ENCODE results near the gene STARD13.
A peak's percentile ranks its signal among the peaks of the same experiment; 100 is the strongest.

The STARD13 gene

GRCh38 chr13:33146843-33147611 is 138.5 kb downstream of the STARD13 start:
- H3K4me2 ChIP-seq (ENCODE audit: low read depth, low read length) = peak overlapping the region; percentile 3; the same call in 1 of the 2 replicates
- no peaks in the 10 kb centered on the region for H3K27me3 ChIP-seq (replicated peaks; ENCODE audit: insufficient read depth, low read length)
- H3F3A ChIP-seq (ENCODE audit: insufficient read depth, low read length) = peaks cover 5% of the 10 kb centered on the region; the same call in 1 of the 2 replicates
- H3K9me3 ChIP-seq (replicated peaks; ENCODE audit: insufficient read depth, low read length) = no peaks in the 10 kb centered on the region
- H3K4me3 ChIP-seq (ENCODE audit: low read length) = no peak overlapping the region
- DNase-seq = peak; percentile 67
- no peaks in the 10 kb centered on the region for H3K79me2 ChIP-seq (ENCODE audit: low read length)
- peak overlapping the region; percentile 71 for H3K27ac ChIP-seq (ENCODE audit: low read length)
- H3K4me1 ChIP-seq (ENCODE audit: low read length) = peaks cover 15% of the 10 kb centered on the region
- TF ChIP-seq CTCF (IDR thresholded peaks at IDR 0.05; ENCODE audit: low read length) (no peak), EZH2 (optimal IDR thresholded peaks at IDR 0.05; ENCODE audit: low read depth, low read length) (no peak)
- H3K36me3 ChIP-seq (replicated peaks; ENCODE audit: insufficient read depth, low read length) = no peaks in the 10 kb centered on the region
- H2AFZ ChIP-seq (ENCODE audit: low read length) = no peak overlapping the region
- H4K20me1 ChIP-seq (ENCODE audit: insufficient read depth, low read length) = no peaks in the 10 kb centered on the region
- no peak overlapping the region for H3K9ac ChIP-seq (ENCODE audit: low read length)
- H3K9me2 ChIP-seq (replicated peaks; ENCODE audit: insufficient read depth, low read length) = no peaks in the 10 kb centered on the region

- no peak overlapping the region for H3K27ac ChIP-seq (ENCODE audit: low read length)
- no peaks in the 10 kb centered on the region for H3K9me2 ChIP-seq (replicated peaks; ENCODE audit: insufficient read depth, low read length)
- no peak for TF ChIP-seq EZH2 (optimal IDR thresholded peaks at IDR 0.05; ENCODE audit: low read depth, low read length)
- no peak for TF ChIP-seq EZH2phosphoT487 (IDR thresholded peaks at IDR 0.05; ENCODE audit: low read length)
- no peak for TF ChIP-seq CTCF (IDR thresholded peaks at IDR 0.05; ENCODE audit: low read length)
- H4K20me1 ChIP-seq (ENCODE audit: insufficient read depth, low read length) = no peaks in the 10 kb centered on the region
- no peak overlapping the region for H2AFZ ChIP-seq (ENCODE audit: low read length)
- no peaks in the 10 kb centered on the region for H3K27me3 ChIP-seq (replicated peaks; ENCODE audit: insufficient read depth, low read length)
- no peak for DNase-seq
- H3K79me2 ChIP-seq (ENCODE audit: low read length) = no peaks in the 10 kb centered on the region
- no peak overlapping the region for H3K4me2 ChIP-seq (ENCODE audit: low read depth, low read length)
- peaks cover 5% of the 10 kb centered on the region; the same call in 1 of the 2 replicates for H3F3A ChIP-seq (ENCODE audit: insufficient read depth, low read length)
- H3K9ac ChIP-seq (ENCODE audit: low read length) = no peak overlapping the region
- H3K4me1 ChIP-seq (ENCODE audit: low read length) = peaks cover 15% of the 10 kb centered on the region
- H3K9me3 ChIP-seq (replicated peaks; ENCODE audit: insufficient read depth, low read length) = no peaks in the 10 kb centered on the region
- H3K36me3 ChIP-seq (replicated peaks; ENCODE audit: insufficient read depth, low read length) = no peaks in the 10 kb centered on the region
- H3K4me3 ChIP-seq (ENCODE audit: low read length) = no peak overlapping the region
Observed at GRCh38 chr13:33145667-33146066, 139.9 kb downstream of the STARD13 start.

GRCh38 chr13:33144358-33144784 is 141.2 kb downstream of the STARD13 start:
- DNase-seq = no peak
- Histone ChIP-seq H3K27ac (ENCODE audit: low read length) (peak overlapping the region; percentile 53; the same call in 1 of the 2 replicates), H3K36me3 (replicated peaks; ENCODE audit: insufficient read depth, low read length) (no peaks in the 10 kb centered on the region), H3K9me2 (replicated peaks; ENCODE audit: insufficient read depth, low read length) (no peaks in the 10 kb centered on the region), H3K9me3 (replicated peaks; ENCODE audit: insufficient read depth, low read length) (no peaks in the 10 kb centered on the region), H3K4me2 (ENCODE audit: low read depth, low read length) (0 out of 2 replicates have a peak overlapping the region, but pooled peaks have one; percentile 24), H2AFZ (ENCODE audit: low read length) (no peak overlapping the region), H3K4me1 (ENCODE audit: low read length) (peaks cover 15% of the 10 kb centered on the region), H3K4me3 (ENCODE audit: low read length) (no peak overlapping the region), H3K79me2 (ENCODE audit: low read length) (no peaks in the 10 kb centered on the region), H4K20me1 (ENCODE audit: insufficient read depth, low read length) (no peaks in the 10 kb centered on the region), H3K27me3 (replicated peaks; ENCODE audit: insufficient read depth, low read length) (no peaks in the 10 kb centered on the region), H3K9ac (ENCODE audit: low read length) (no peak overlapping the region), H3F3A (ENCODE audit: insufficient read depth, low read length) (peaks cover 5% of the 10 kb centered on the region; the same call in 1 of the 2 replicates)
- TF ChIP-seq EZH2 (optimal IDR thresholded peaks at IDR 0.05; ENCODE audit: low read depth, low read length) (no peak), EZH2phosphoT487 (IDR thresholded peaks at IDR 0.05; ENCODE audit: low read length) (no peak), CTCF (IDR thresholded peaks at IDR 0.05; ENCODE audit: low read length) (no peak)

All from MM.1S (cell line).